AML-193 (cell line): ENCODE results near the gene MYO3B.
"Not testable (repeated sequence)": the region's sequence is repeated elsewhere in the genome, so short reads cannot be mapped to it uniquely, and the experiment has no call there.

Experiments used
- DNase-seq, 2 experiments: peaks; one replicate each; lab custom pipeline; 2025; lab: John Stamatoyannopoulos, UW

The MYO3B gene

GRCh38 chr2:170472498-170472897 lies 294.6 kb downstream of the MYO3B start:
- not testable (repeated sequence) for DNase-seq

GRCh38 chr2:170475878-170476277 lies 297.9 kb downstream of the MYO3B start:
- no peak for DNase-seq

- DNase-seq, result no peak
These were observed 299.7 kb downstream of the MYO3B start for GRCh38 chr2:170477630-170478029.

- DNase-seq, result no peak
These were observed 303.3 kb downstream of the MYO3B start for GRCh38 chr2:170481201-170481600.

- no peak for DNase-seq
These were observed 306.6 kb downstream of the MYO3B start for GRCh38 chr2:170484552-170484951.

- no peak for DNase-seq
These were observed 307.5 kb downstream of the MYO3B start for GRCh38 chr2:170485254-170486026.

GRCh38 chr2:170486730-170487129 lies 308.8 kb downstream of the MYO3B start:
- no peak for DNase-seq

GRCh38 chr2:170488807-170489206 lies 310.9 kb downstream of the MYO3B start:
- DNase-seq, result no peak

- DNase-seq, result no peak
These were observed 314.1 kb downstream of the MYO3B start for GRCh38 chr2:170492010-170492409.

GRCh38 chr2:170493426-170494097 lies 315.6 kb downstream of the MYO3B start:
- no peak for DNase-seq

- no peak for DNase-seq
These were observed 317.9 kb downstream of the MYO3B start for GRCh38 chr2:170495896-170496295.

GRCh38 chr2:170498619-170499018 lies 320.7 kb downstream of the MYO3B start:
- DNase-seq, result no peak

GRCh38 chr2:170500104-170500503 lies 322.2 kb downstream of the MYO3B start:
- DNase-seq, result no peak

- DNase-seq, result no peak
These were observed 322.8 kb downstream of the MYO3B start for GRCh38 chr2:170500770-170501169.

GRCh38 chr2:170501421-170502043 lies 323.6 kb downstream of the MYO3B start:
- no peak for DNase-seq

GRCh38 chr2:170502361-170503130 lies 324.6 kb downstream of the MYO3B start:
- DNase-seq, result no peak

GRCh38 chr2:170503563-170503962 lies 325.6 kb downstream of the MYO3B start:
- DNase-seq, result no peak

- no peak for DNase-seq
These were observed 326.2 kb downstream of the MYO3B start for GRCh38 chr2:170503971-170504809.

GRCh38 chr2:170504810-170505145 lies 326.8 kb downstream of the MYO3B start:
- no peak for DNase-seq

GRCh38 chr2:170505631-170506275 lies 327.8 kb downstream of the MYO3B start:
- no peak for DNase-seq
